Ectodermal cell (in vitro differentiated cells): ENCODE data around the gene TBCK.

Source experiments
- H3K27ac ChIP-seq: 2 replicates; pipeline ENCODE4 v1.7.0; 2013; ENCODE audit warnings: mild to moderate bottlenecking, low read depth, low read length; ENCODE audit not compliant: insufficient read depth, poor library complexity, severe bottlenecking
- H3K27me3 ChIP-seq: 2 replicates; pipeline ENCODE4 v1.7.0; 2013; ENCODE audit warnings: mild to moderate bottlenecking, low read length; ENCODE audit not compliant: insufficient read depth, control insufficient read depth, poor library complexity, severe bottlenecking
- H3K36me3 ChIP-seq: one replicate; pipeline ENCODE4 v1.7.0; 2013; ENCODE audit warnings: low read length; ENCODE audit not compliant: control insufficient read depth, insufficient read depth
- H3K4me1 ChIP-seq: one replicate; pipeline ENCODE4 v1.7.0; 2013; ENCODE audit warnings: low read length; ENCODE audit not compliant: control insufficient read depth, insufficient read depth
- H3K4me3 ChIP-seq: 2 replicates; pipeline ENCODE4 v1.7.0; 2013; ENCODE audit warnings: low read depth, low read length, control low read depth; ENCODE audit not compliant: insufficient read depth
- H3K9me3 ChIP-seq: 2 replicates; pipeline ENCODE4 v1.7.0; 2013; ENCODE audit warnings: mild to moderate bottlenecking, low read length, moderate library complexity; ENCODE audit not compliant: control insufficient read depth
- WGBS, 2 experiments: methylation state at CpG; one replicate each; pipeline ENCODE4 v1.1.7; 2013; ENCODE audit warnings: missing lambda C conversion rate in 2 of 2; 5-methylcytosine and 5-hydroxymethylcytosine counted together

TBCK gene

GRCh38 chr4:106263594-106264330, 52.2 kb downstream of the TBCK start:
- H3K9me3 ChIP-seq: no peaks in the 10 kb centered on the region
- 95% methylated on average over 2 of the region's 2 CpGs; no CpG with 5 or more reads in 1 of the 2 experiments for WGBS, 2 experiments
- H3K4me1 ChIP-seq: no peaks in the 10 kb centered on the region
- H3K27ac ChIP-seq: no peak overlapping the region
- no peaks in the 10 kb centered on the region for H3K27me3 ChIP-seq
- H3K36me3 ChIP-seq: no peaks in the 10 kb centered on the region
- H3K4me3 ChIP-seq: no peak overlapping the region

GRCh38 chr4:106261980-106262379, 54.0 kb downstream of the TBCK start:
- no peak overlapping the region for H3K27ac ChIP-seq
- WGBS, 2 experiments: 100% methylated on average over 1 to 2 of the region's 2 CpGs
- no peak overlapping the region for H3K4me3 ChIP-seq
- H3K9me3 ChIP-seq: no peaks in the 10 kb centered on the region
- H3K4me1 ChIP-seq: no peaks in the 10 kb centered on the region
- no peaks in the 10 kb centered on the region for H3K27me3 ChIP-seq
- no peaks in the 10 kb centered on the region for H3K36me3 ChIP-seq

GRCh38 chr4:106258145-106259045, 57.6 kb downstream of the TBCK start:
- WGBS, 2 experiments: 82 to 92% methylated on average over 2 to 3 of the region's 4 CpGs
- Histone ChIP-seq H3K36me3 (no peaks in the 10 kb centered on the region), H3K27ac (no peak overlapping the region), H3K4me3 (no peak overlapping the region), H3K4me1 (no peaks in the 10 kb centered on the region), H3K9me3 (no peaks in the 10 kb centered on the region), H3K27me3 (no peaks in the 10 kb centered on the region)

GRCh38 chr4:106256190-106256589, 59.8 kb downstream of the TBCK start:
- Histone ChIP-seq H3K27ac (no peak overlapping the region), H3K4me1 (no peaks in the 10 kb centered on the region), H3K36me3 (no peaks in the 10 kb centered on the region), H3K9me3 (no peaks in the 10 kb centered on the region), H3K4me3 (no peak overlapping the region), H3K27me3 (no peaks in the 10 kb centered on the region)
- 95 to 96% methylated on average over 10 of the region's 10 CpGs for WGBS, 2 experiments

GRCh38 chr4:106255195-106255594, 60.8 kb downstream of the TBCK start:
- H3K27ac ChIP-seq: no peak overlapping the region
- H3K36me3 ChIP-seq: no peaks in the 10 kb centered on the region
- no peak overlapping the region for H3K4me3 ChIP-seq
- WGBS, 2 experiments: 93 to 96% methylated on average over 8 of the region's 8 CpGs
- H3K27me3 ChIP-seq: no peaks in the 10 kb centered on the region
- H3K9me3 ChIP-seq: no peaks in the 10 kb centered on the region
- H3K4me1 ChIP-seq: no peaks in the 10 kb centered on the region

- WGBS, 2 experiments: 68 to 86% methylated on average over 4 of the region's 4 CpGs
- no peaks in the 10 kb centered on the region for H3K9me3 ChIP-seq
- no peaks in the 10 kb centered on the region for H3K27me3 ChIP-seq
- no peaks in the 10 kb centered on the region for H3K4me1 ChIP-seq
- no peaks in the 10 kb centered on the region for H3K36me3 ChIP-seq
- no peak overlapping the region for H3K4me3 ChIP-seq
- H3K27ac ChIP-seq: no peak overlapping the region
These were observed 62.5 kb downstream of the TBCK start for GRCh38 chr4:106253364-106254129.

- H3K9me3 ChIP-seq: no peaks in the 10 kb centered on the region
- H3K4me3 ChIP-seq: no peak overlapping the region
- H3K4me1 ChIP-seq: no peaks in the 10 kb centered on the region
- H3K27ac ChIP-seq: no peak overlapping the region
- H3K36me3 ChIP-seq: no peaks in the 10 kb centered on the region
- H3K27me3 ChIP-seq: no peaks in the 10 kb centered on the region
These were observed 68.4 kb downstream of the TBCK start for GRCh38 chr4:106247600-106247999.

DNA sequence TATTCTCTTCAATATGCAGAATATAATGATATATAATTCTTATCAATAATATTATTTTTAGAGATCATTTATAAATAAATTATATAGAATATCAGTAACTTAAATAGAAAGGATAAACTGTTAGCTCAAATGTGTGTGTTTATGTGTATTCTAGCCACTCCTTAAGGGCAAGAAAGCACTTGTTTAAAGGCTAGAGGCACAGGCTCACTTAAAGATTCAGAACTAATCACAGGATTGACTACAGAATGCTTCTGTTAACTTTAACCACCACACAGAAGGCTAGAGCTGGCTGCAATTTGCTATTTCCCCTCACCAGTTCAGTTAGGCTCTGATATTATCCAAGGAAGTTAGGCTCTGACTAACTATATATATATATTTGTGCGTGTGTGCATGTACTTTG, 69.6 kb downstream of the TBCK start:
- Histone ChIP-seq H3K36me3 (no peaks in the 10 kb centered on the region), H3K4me3 (no peak overlapping the region), H3K4me1 (no peaks in the 10 kb centered on the region), H3K27me3 (no peaks in the 10 kb centered on the region), H3K27ac (no peak overlapping the region), H3K9me3 (no peaks in the 10 kb centered on the region)
- WGBS, 2 experiments: 100% methylated on average over 1 of the region's 1 CpG; no CpG with 5 or more reads in 1 of the 2 experiments

DNA sequence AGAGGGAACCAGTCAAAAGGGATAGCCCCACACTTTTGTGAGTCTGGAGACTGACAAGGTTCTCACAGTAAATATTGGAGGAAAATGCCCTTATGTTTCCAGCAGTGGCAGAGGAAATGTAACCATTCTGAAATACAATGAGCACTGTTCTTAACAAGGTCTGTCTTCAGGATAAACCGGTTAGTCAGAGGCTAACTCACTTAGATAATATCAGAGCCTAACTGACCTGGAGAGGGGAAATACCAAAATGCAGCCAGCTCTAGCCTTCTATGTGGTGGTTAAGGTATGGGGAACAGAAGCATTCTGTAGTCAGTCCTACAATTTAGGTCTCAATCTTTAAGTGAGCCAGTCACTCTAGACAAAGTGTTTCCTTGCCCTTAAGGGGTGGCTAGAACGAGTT, 70.8 kb downstream of the TBCK start:
- H3K27ac ChIP-seq: no peak overlapping the region
- H3K27me3 ChIP-seq: no peaks in the 10 kb centered on the region
- H3K4me3 ChIP-seq: no peak overlapping the region
- WGBS, 2 experiments: 92 to 100% methylated on average over 2 of the region's 2 CpGs
- H3K9me3 ChIP-seq: no peaks in the 10 kb centered on the region
- no peaks in the 10 kb centered on the region for H3K4me1 ChIP-seq
- no peaks in the 10 kb centered on the region for H3K36me3 ChIP-seq

DNA sequence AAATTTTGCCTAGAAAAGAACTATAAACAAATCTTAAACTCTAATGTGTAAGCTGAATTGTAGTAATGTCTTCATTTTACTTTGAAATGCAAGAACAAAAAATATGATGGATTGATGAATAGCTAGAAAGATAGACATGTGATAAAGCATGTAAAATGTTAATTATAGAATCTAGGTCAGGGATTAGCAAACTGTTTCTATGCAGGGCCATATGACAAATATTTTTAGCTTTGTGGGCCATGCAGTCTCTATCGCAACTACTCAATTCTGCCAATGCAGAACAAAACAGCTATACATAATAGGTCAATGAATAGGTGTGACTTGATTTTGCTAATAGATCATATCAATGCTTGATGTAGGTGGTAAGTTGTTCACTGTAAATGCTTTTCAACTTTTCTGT, 75.3 kb downstream of the TBCK start:
- H3K27ac ChIP-seq: no peak overlapping the region
- WGBS, 2 experiments: 100% methylated on average over 1 of the region's 1 CpG; no CpG with 5 or more reads in 1 of the 2 experiments

More for the DNA sequence above, 75.3 kb downstream of the TBCK start:
- no peaks in the 10 kb centered on the region for H3K27me3 ChIP-seq
- no peak overlapping the region for H3K4me3 ChIP-seq
- no peaks in the 10 kb centered on the region for H3K4me1 ChIP-seq
- H3K9me3 ChIP-seq: no peaks in the 10 kb centered on the region
- no peaks in the 10 kb centered on the region for H3K36me3 ChIP-seq
